OCI-LY3 (cell line): ENCODE measurements around the gene CD247.

Experiments used
- H2AFZ ChIP-seq: fragments of 200-600, 300-600 bp; shearing (Covaris generic); 2 replicates; pipeline ENCODE4 v1.6.0; 2014; ENCODE audit warnings: antibody characterized with exemption, low read depth, low read length
- H3K27ac ChIP-seq: fragments of 200-600, 300-600 bp; sonication (generic); 2 replicates; pipeline ENCODE4 v1.5.1; 2014; ENCODE audit warnings: mild to moderate bottlenecking, low read length, moderate library complexity, mixed read lengths
- H3K27me3 ChIP-seq: fragments of 200-600, 300-600 bp; sonication (generic); 2 replicates; pipeline ENCODE4 v1.6.1; 2014; ENCODE audit warnings: low read depth, low read length, mixed read lengths
- H3K36me3 ChIP-seq: fragments of 200-600, 300-600 bp; sonication (generic); replicated peaks from 2 replicates; pipeline ENCODE3; 2014; ENCODE audit warnings: low read depth, low read length, mixed read lengths
- H3K4me1 ChIP-seq: fragments of 300-600, 200-600 bp; sonication (generic); 2 replicates; pipeline ENCODE4 v1.6.1; 2014; ENCODE audit warnings: low read length, mixed read lengths
- H3K4me2 ChIP-seq: fragments of 200-600, 300-600 bp; sonication (generic); 2 replicates; pipeline ENCODE4 v1.6.1; 2014; ENCODE audit warnings: low read length, mixed read lengths
- H3K4me3 ChIP-seq: fragments of 300-600, 200-600 bp; sonication (generic); 2 replicates; pipeline ENCODE4 v1.5.1; 2014; ENCODE audit warnings: antibody characterized with exemption, mild to moderate bottlenecking, low read length, moderate library complexity
- H3K79me2 ChIP-seq: fragments of 300-600, 200-600 bp; shearing (Covaris generic); 2 replicates; pipeline ENCODE4 v1.6.1; 2014; ENCODE audit warnings: mild to moderate bottlenecking, low read length, mixed read lengths
- H3K9ac ChIP-seq: fragments of 300-600, 200-600 bp; shearing (Covaris generic); 2 replicates; pipeline ENCODE4 v1.6.0; 2014; ENCODE audit warnings: mild to moderate bottlenecking, low read length, moderate library complexity
- H3K9me3 ChIP-seq: fragments of 200-600, 300-600 bp; shearing (Covaris generic); 2 replicates; pipeline ENCODE4 v1.6.1; 2014; ENCODE audit warnings: low read length, mixed read lengths; ENCODE audit not compliant: insufficient read depth
- H4K20me1 ChIP-seq: fragments of 200-600, 300-600 bp; sonication (generic); 2 replicates; pipeline ENCODE4 v1.6.1; 2016; ENCODE audit warnings: low read length, mixed read lengths; ENCODE audit not compliant: insufficient read depth
- EZH2phosphoT487 ChIP-seq: fragments of 200-600 bp; shearing (Covaris generic); IDR thresholded peaks from 2 replicates; pipeline ENCODE4 v1.6.1; 2018; ENCODE audit warnings: antibody characterized with exemption, mixed run types, low read depth
- TF ChIP-seq, protein P1 (sequence below): fragments of 200-600, 300-600 bp; sonication (generic); IDR thresholded peaks from 2 replicates; pipeline ENCODE4 v1.5.1; 2014; ENCODE audit warnings: antibody characterized with exemption, low read length, low read depth

CD247 gene

GRCh38 chr1:167502192-167502551 is 16.2 kb downstream of the CD247 start:
- no peaks in the 10 kb centered on the region for H3K9me3 ChIP-seq
- no peak overlapping the region for H3K9ac ChIP-seq
- peaks cover 40% of the 10 kb centered on the region for H3K4me1 ChIP-seq
- H3K27ac ChIP-seq, result no peak overlapping the region
- H3K27me3 ChIP-seq, result peaks cover 65% of the 10 kb centered on the region
- H4K20me1 ChIP-seq, result peaks cover 23% of the 10 kb centered on the region; the same call in 1 of the 2 replicates
- no peaks in the 10 kb centered on the region for H3K36me3 ChIP-seq
- H3K4me2 ChIP-seq, result peak overlapping the region; percentile 93
- TF ChIP-seq, protein P1, sequence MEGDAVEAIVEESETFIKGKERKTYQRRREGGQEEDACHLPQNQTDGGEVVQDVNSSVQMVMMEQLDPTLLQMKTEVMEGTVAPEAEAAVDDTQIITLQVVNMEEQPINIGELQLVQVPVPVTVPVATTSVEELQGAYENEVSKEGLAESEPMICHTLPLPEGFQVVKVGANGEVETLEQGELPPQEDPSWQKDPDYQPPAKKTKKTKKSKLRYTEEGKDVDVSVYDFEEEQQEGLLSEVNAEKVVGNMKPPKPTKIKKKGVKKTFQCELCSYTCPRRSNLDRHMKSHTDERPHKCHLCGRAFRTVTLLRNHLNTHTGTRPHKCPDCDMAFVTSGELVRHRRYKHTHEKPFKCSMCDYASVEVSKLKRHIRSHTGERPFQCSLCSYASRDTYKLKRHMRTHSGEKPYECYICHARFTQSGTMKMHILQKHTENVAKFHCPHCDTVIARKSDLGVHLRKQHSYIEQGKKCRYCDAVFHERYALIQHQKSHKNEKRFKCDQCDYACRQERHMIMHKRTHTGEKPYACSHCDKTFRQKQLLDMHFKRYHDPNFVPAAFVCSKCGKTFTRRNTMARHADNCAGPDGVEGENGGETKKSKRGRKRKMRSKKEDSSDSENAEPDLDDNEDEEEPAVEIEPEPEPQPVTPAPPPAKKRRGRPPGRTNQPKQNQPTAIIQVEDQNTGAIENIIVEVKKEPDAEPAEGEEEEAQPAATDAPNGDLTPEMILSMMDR, result peak; percentile 27; the same call in 1 of the 2 replicates
- TF ChIP-seq EZH2phosphoT487, result no peak
- H3K4me3 ChIP-seq, result peak overlapping the region; percentile 65
- H2AFZ ChIP-seq, result no peak overlapping the region
- no peaks in the 10 kb centered on the region for H3K79me2 ChIP-seq

DNA sequence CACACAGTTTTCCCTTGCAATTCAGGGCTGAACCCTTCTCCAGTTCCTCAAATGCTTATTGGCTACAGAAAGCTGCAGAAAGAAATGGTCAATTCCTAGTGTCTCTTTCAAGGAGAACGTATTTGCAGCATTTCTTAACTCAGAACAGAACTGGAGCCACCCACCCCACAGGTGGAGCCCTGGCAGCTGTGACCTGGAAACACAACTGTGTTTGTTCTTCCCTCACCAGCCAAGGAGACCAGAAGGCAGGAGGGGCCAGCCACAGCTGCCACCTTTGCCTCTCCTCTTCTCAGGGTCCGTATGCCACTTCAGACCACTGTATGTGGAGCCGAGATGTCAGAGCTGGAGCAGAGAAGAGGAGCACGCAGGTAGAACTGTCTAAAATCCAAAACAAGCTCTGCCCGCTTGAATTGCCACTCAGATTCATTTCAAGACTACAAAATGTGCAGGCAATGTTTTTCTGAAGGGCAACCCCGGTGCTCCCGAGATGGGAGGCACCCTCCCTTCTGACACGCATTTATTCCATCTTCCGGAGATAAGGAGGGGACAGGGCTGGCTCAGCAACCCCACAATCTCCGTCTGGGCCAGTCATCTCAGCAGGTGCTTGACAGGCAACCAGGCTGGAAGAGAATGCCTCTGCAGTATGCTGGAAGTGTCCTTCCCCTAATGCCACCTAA is 16.7 kb downstream of the CD247 start:
- Histone ChIP-seq H3K4me1 (peaks cover 40% of the 10 kb centered on the region), H3K27me3 (peaks cover 70% of the 10 kb centered on the region), H3K9me3 (no peaks in the 10 kb centered on the region), H4K20me1 (peaks cover 23% of the 10 kb centered on the region; the same call in 1 of the 2 replicates), H3K4me3 (peak overlapping the region; percentile 65), H2AFZ (no peak overlapping the region), H3K79me2 (no peaks in the 10 kb centered on the region), H3K27ac (no peak overlapping the region), H3K4me2 (peak overlapping the region; percentile 93), H3K36me3 (no peaks in the 10 kb centered on the region), H3K9ac (no peak overlapping the region)
- TF ChIP-seq EZH2phosphoT487, result no peak
- TF ChIP-seq, protein P1, result no peak

- Histone ChIP-seq H3K4me3 (peak overlapping the region; percentile 46), H2AFZ (no peak overlapping the region), H4K20me1 (peaks cover 23% of the 10 kb centered on the region; the same call in 1 of the 2 replicates), H3K4me1 (peaks cover 40% of the 10 kb centered on the region), H3K9ac (no peak overlapping the region), H3K9me3 (no peaks in the 10 kb centered on the region), H3K27me3 (peaks cover 78% of the 10 kb centered on the region), H3K27ac (no peak overlapping the region), H3K4me2 (peak overlapping the region; percentile 78), H3K36me3 (no peaks in the 10 kb centered on the region), H3K79me2 (no peaks in the 10 kb centered on the region)
- TF ChIP-seq EZH2phosphoT487, result no peak
- TF ChIP-seq, protein P1, result no peak
Measured at GRCh38 chr1:167500283-167500860, 18.0 kb downstream of the CD247 start.

DNA sequence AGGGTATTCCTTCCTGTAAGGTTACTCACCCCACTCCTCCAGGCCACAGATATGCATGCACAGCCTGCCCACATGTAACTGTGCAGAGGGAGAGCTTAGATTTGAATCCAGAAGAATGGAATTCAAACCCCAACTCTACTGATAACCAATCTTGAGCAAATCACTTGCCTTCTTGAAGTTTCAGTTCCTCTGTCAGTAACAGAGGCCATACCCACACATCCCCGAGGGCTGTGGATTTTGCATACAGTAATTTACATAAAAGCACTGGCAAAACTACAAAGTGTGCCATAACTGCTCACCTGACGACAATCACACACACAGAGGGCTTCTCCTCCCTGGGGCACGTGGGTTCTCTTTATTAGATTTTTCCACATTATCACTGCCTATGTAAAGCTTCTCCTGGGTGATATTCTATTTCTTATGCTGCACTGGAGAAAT is 18.6 kb downstream of the CD247 start:
- H3K36me3 ChIP-seq, result no peaks in the 10 kb centered on the region
- H3K9me3 ChIP-seq, result no peaks in the 10 kb centered on the region
- 0 out of 2 replicates have a peak, but pooled peaks have one; percentile 26 for TF ChIP-seq EZH2phosphoT487
- TF ChIP-seq, protein P1, result no peak
- no peak overlapping the region for H2AFZ ChIP-seq
- no peak overlapping the region for H3K9ac ChIP-seq
- H3K4me2 ChIP-seq, result peak overlapping the region; percentile 78
- peaks cover 23% of the 10 kb centered on the region; the same call in 1 of the 2 replicates for H4K20me1 ChIP-seq
- no peak overlapping the region for H3K27ac ChIP-seq
- H3K4me3 ChIP-seq, result peak overlapping the region; percentile 46
- H3K4me1 ChIP-seq, result peaks cover 40% of the 10 kb centered on the region
- no peaks in the 10 kb centered on the region for H3K79me2 ChIP-seq
- peaks cover 81% of the 10 kb centered on the region for H3K27me3 ChIP-seq
